WTC11 (cell line): ENCODE measurements around the gene TSHZ1. TPM values are rescaled to one million over a fixed set of nuclear protein-coding genes. Genes with fewer than 3 reads are reported as not detected.

Source experiments
- ATAC-seq: fragments of 200-7000 bp; cut with Tn5 transposase; 2 replicates; pipeline ENCODE4 v1.10.0; 2021; ENCODE audit warnings: mild to moderate bottlenecking, moderate library complexity
- CTCF ChIA-PET: fragments of 300-600 bp; sonication (Branson Sonifier 250); formaldehyde crosslinking; loops from one replicate; lab custom pipeline; 2021; ENCODE audit warnings: antibody characterized with exemption; lab: Charles Lee
- POLR2A ChIA-PET: fragments of 350-600 bp; sonication (Branson Sonifier 250); formaldehyde crosslinking; loops from one replicate; lab custom pipeline; 2021; ENCODE audit warnings: antibody characterized with exemption; lab: Charles Lee
- DNase-seq: peaks from one replicate; pipeline ENCODE4 v3.0.0; 2021; ENCODE audit warnings: low spot score
- H3K27ac Mint-ChIP-seq: 2 replicates; pipeline ENCODE4 v1.8.0; 2021; ENCODE audit warnings: mixed read lengths
- H3K27me3 Mint-ChIP-seq: 2 replicates; pipeline ENCODE4 v1.8.0; 2021; ENCODE audit warnings: low read depth, mild to moderate bottlenecking, moderate library complexity, mixed read lengths
- H3K36me3 Mint-ChIP-seq: 2 replicates; pipeline ENCODE4 v1.8.0; 2021; ENCODE audit warnings: mixed read lengths
- H3K4me1 Mint-ChIP-seq: 2 replicates; pipeline ENCODE4 v1.8.0; 2022; ENCODE audit warnings: mixed read lengths
- H3K4me3 Mint-ChIP-seq: 2 replicates; pipeline ENCODE4 v1.8.0; 2021; ENCODE audit warnings: mild to moderate bottlenecking, moderate library complexity, mixed read lengths
- H3K9me3 Mint-ChIP-seq: 2 replicates; pipeline ENCODE4 v1.8.0; 2021; ENCODE audit warnings: mixed read lengths
- AR ChIP-seq: fragments of 250-450 bp; sonication (Bioruptor Pico); IDR thresholded peaks from 2 replicates; pipeline ENCODE4 v1.9.0; 2021; ENCODE audit warnings: mild to moderate bottlenecking
- ATF6 ChIP-seq: sonication (generic); formaldehyde crosslinking; IDR thresholded peaks from 2 replicates; pipeline ENCODE4 v1.8.1; 2023; ENCODE audit warnings: mild to moderate bottlenecking, missing genetic modification reagents
- ESRRA ChIP-seq: sonication (generic); formaldehyde crosslinking; IDR thresholded peaks from 2 replicates; pipeline ENCODE4 v1.8.1; 2022; ENCODE audit warnings: mild to moderate bottlenecking, missing genetic modification reagents, borderline replicate concordance
- FOXP4 ChIP-seq: sonication (generic); formaldehyde crosslinking; IDR thresholded peaks from 2 replicates; pipeline ENCODE4 v1.8.0; 2022; ENCODE audit warnings: mild to moderate bottlenecking, missing genetic modification reagents
- GABPB1 ChIP-seq: sonication (generic); formaldehyde crosslinking; IDR thresholded peaks from 2 replicates; pipeline ENCODE4 v1.8.1; 2023; ENCODE audit warnings: mild to moderate bottlenecking, missing genetic modification reagents
- GTF2I ChIP-seq: fragments of 250-450 bp; sonication (Bioruptor Pico); conservative IDR thresholded peaks from 2 replicates; pipeline ENCODE4 v1.4.0; 2021; ENCODE audit warnings: mild to moderate bottlenecking
- KAT7 ChIP-seq: sonication (generic); formaldehyde crosslinking; IDR thresholded peaks from 2 replicates; pipeline ENCODE4 v1.8.1; 2023; ENCODE audit warnings: missing genetic modification reagents, mild to moderate bottlenecking, borderline replicate concordance
- SMAD3 ChIP-seq: sonication (generic); formaldehyde crosslinking; IDR thresholded peaks from 2 replicates; pipeline ENCODE4 v1.8.0; 2022; ENCODE audit warnings: missing genetic modification reagents, mild to moderate bottlenecking, borderline replicate concordance
- STAT6 ChIP-seq: sonication (generic); formaldehyde crosslinking; conservative IDR thresholded peaks from 2 replicates; pipeline ENCODE4 v1.8.1; 2023; ENCODE audit warnings: mild to moderate bottlenecking, low read depth, missing genetic modification reagents, moderate library complexity
- TEAD4 ChIP-seq: sonication (generic); formaldehyde crosslinking; IDR thresholded peaks from 2 replicates; pipeline ENCODE4 v1.8.0; 2022; ENCODE audit warnings: mild to moderate bottlenecking, missing genetic modification reagents
- ZBTB43 ChIP-seq: sonication (generic); formaldehyde crosslinking; IDR thresholded peaks from 2 replicates; pipeline ENCODE4 v1.8.1; 2023; ENCODE audit warnings: mild to moderate bottlenecking, missing genetic modification reagents
- ZNF121 ChIP-seq: sonication (generic); formaldehyde crosslinking; IDR thresholded peaks from 2 replicates; pipeline ENCODE4 v1.8.0; 2023; ENCODE audit warnings: missing genetic modification reagents
- ZNF396 ChIP-seq: fragments of 250-450 bp; sonication (Bioruptor Pico); IDR thresholded peaks from 2 replicates; pipeline ENCODE4 v1.8.0; 2021; ENCODE audit warnings: mild to moderate bottlenecking, moderate library complexity, borderline replicate concordance
- ZNF532 ChIP-seq: fragments of 250-450 bp; sonication (Bioruptor Pico); IDR thresholded peaks from 2 replicates; pipeline ENCODE4 v1.9.0; 2021; ENCODE audit warnings: mild to moderate bottlenecking, borderline replicate concordance
- total RNA-seq: library from RNA; stranded (reverse); gene quantifications from 3 replicates; pipeline ENCODE4 v1.2.3, GENCODE V29; 2021

The TSHZ1 gene
- total RNA-seq, 1 experiment from 2014 or later, result 2.9 TPM

- ChIA-PET POLR2A (no interaction called here), CTCF (no interaction called here)
- Mint-ChIP-seq H3K9me3 (no peaks in the 10 kb centered on the region; the same call in 1 of the 2 replicates), H3K27me3 (no peaks in the 10 kb centered on the region), H3K4me1 (peaks cover 10% of the 10 kb centered on the region), H3K27ac (no peak overlapping the region), H3K4me3 (no peak overlapping the region), H3K36me3 (no peaks in the 10 kb centered on the region)
- DNase-seq (no peak), ATAC-seq (no peak)
- no peak for TF ChIP-seq GABPB1 (CRISPR knock-in tag)
- TF ChIP-seq ESRRA, result no peak
- no peak for TF ChIP-seq ZBTB43 (CRISPR knock-in tag)
- no peak for TF ChIP-seq KAT7
- no peak for TF ChIP-seq ZNF121 (CRISPR knock-in tag)
- no peak for TF ChIP-seq ZNF396 (CRISPR knock-in tag)
Measured at GRCh38 chr18:75176849-75177248, 33.7 kb upstream of the TSHZ1 start.

- Mint-ChIP-seq H3K9me3 (peaks cover 3% of the 10 kb centered on the region), H3K4me3 (no peak overlapping the region), H3K27me3 (no peaks in the 10 kb centered on the region), H3K4me1 (peaks cover under 1% of the 10 kb centered on the region; the same call in 1 of the 2 replicates), H3K36me3 (no peaks in the 10 kb centered on the region), H3K27ac (no peak overlapping the region)
- ATAC-seq, result no peak
- POLR2A ChIA-PET, result no interaction called here
- CTCF ChIA-PET, result no interaction called here
- TF ChIP-seq SMAD3 (CRISPR knock-in tag) (no peak), AR (CRISPR knock-in tag) (no peak), GTF2I (CRISPR knock-in tag) (no peak), ZNF532 (CRISPR knock-in tag) (no peak), TEAD4 (CRISPR knock-in tag) (no peak), FOXP4 (CRISPR knock-in tag) (no peak), ATF6 (CRISPR knock-in tag) (no peak), STAT6 (no peak)
- no peak for DNase-seq
Measured at GRCh38 chr18:75178376-75178775, 32.2 kb upstream of the TSHZ1 start.
